GM12892 (cell line): Measurements from ENCODE around the gene RNF126.

Source experiments
- POLR2A ChIP-seq: IDR thresholded peaks from 2 replicates; pipeline ENCODE4 v1.6.1; 2011; ENCODE audit warnings: low read depth, low read length, control low read depth
- POLR2AphosphoS5 ChIP-seq: IDR thresholded peaks from 2 replicates; pipeline ENCODE4 v1.6.1; 2011; ENCODE audit warnings: low read depth, low read length, control low read depth
- TAF1 ChIP-seq: IDR thresholded peaks from 2 replicates; pipeline ENCODE4 v1.6.1; 2011; ENCODE audit warnings: low read depth, mild to moderate bottlenecking, control low read depth, low read length, borderline replicate concordance

DNA sequence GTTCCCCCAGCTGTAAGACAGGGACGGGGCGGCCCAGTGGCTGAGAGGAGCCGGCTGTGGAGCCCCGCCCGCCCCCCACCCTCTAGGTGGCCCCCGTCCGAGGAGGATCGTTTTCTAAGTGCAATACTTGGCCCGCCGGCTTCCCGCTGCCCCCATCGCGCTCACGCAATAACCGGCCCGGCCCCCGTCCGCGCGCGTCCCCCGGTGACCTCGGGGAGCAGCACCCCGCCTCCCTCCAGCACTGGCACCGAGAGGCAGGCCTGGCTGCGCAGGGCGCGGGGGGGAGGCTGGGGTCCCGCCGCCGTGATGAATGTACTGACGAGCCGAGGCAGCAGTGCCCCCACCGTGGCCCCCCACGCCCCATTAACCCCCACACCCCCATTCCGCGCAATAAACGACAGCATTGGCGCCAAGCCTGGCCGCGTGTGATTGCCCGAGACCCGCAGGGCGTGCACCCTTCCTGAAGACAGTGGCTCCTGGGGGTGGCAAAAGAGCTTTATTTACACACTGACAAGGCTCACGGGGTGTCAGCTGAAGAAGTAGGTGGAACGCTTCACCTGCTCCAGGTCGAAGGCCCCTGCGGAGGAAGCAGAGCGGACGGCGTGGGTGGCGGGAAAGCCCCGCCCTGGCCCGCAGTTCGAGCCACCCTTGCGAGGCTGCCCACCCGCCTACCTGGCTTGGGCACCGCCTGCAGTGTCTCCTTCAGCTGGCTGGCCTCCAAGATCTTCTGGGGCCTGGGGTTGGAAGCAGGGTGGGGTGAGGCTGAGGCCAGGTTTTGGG lies 46.1 kb downstream of the RNF126 start:
- no peak for TF ChIP-seq POLR2A
- no peak for TF ChIP-seq POLR2AphosphoS5
- no peak for TF ChIP-seq TAF1
